GM12875 (cell line): ENCODE results near the gene TMEM196.
A peak's percentile ranks its signal among the peaks of the same experiment; 100 is the strongest.

Experiments used
- H3K4me3 ChIP-seq: one replicate; pipeline ENCODE4 v1.5.1; 2011; ENCODE audit warnings: low read depth, low read length, control low read depth
- TF ChIP-seq, protein P1 (sequence below): IDR thresholded peaks from 2 replicates; pipeline ENCODE4 v1.5.1; 2011; ENCODE audit warnings: low read depth, mild to moderate bottlenecking, control low read depth, inconsistent platforms, low read length, moderate library complexity, borderline replicate concordance; ENCODE audit not compliant: insufficient read depth

Gene TMEM196

DNA sequence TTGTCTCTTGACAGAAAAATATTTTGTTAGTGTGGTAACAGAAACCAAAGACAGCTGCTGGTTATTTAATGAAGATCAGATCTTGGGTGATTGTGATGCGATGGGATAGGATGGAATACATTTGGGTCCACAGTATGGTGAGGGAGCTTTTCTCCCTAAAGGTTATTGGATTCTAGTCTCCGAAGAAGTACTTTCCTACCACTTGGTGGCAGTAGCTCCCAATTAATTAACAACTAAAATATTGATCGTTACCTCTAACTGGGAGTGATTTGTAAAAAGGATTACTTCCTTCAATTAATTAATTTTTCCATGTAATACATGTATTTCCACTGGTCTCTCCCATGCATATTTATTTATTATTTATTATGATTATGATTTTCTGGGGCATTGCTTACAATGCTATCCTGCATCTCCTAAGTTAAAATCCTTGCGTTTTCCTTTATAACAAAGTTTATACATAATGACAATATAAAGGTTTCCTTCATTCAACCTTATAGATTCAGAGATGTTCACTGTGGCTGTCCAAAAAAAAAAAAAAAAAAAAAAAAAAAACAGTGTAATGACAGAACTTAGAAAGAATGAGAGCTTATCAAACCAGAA, 25.6 kb downstream of the TMEM196 start:
- TF ChIP-seq, protein P1, sequence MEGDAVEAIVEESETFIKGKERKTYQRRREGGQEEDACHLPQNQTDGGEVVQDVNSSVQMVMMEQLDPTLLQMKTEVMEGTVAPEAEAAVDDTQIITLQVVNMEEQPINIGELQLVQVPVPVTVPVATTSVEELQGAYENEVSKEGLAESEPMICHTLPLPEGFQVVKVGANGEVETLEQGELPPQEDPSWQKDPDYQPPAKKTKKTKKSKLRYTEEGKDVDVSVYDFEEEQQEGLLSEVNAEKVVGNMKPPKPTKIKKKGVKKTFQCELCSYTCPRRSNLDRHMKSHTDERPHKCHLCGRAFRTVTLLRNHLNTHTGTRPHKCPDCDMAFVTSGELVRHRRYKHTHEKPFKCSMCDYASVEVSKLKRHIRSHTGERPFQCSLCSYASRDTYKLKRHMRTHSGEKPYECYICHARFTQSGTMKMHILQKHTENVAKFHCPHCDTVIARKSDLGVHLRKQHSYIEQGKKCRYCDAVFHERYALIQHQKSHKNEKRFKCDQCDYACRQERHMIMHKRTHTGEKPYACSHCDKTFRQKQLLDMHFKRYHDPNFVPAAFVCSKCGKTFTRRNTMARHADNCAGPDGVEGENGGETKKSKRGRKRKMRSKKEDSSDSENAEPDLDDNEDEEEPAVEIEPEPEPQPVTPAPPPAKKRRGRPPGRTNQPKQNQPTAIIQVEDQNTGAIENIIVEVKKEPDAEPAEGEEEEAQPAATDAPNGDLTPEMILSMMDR: peak; percentile 41; the same call in 1 of the 2 replicates
- H3K4me3 ChIP-seq: no peak overlapping the region

DNA sequence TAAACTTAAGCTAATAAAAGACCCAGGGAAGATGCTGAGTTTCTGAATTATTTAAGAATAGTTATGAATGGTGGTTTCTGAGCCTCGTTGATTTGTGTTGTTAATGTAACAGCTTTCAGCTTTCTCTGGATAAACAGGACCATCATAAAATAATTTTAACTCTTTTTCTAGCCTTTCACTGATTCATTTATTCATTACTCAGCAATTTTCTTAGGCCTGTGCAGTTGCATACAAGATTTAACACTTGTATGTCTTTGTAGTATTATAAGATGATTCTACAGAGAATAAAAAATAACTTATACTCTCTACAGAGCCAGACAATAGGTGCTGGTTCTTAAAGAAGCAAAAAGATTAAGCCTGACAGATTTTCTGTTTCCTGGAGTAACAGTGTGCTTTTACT, 29.3 kb downstream of the TMEM196 start:
- TF ChIP-seq, protein P1: no peak

DNA sequence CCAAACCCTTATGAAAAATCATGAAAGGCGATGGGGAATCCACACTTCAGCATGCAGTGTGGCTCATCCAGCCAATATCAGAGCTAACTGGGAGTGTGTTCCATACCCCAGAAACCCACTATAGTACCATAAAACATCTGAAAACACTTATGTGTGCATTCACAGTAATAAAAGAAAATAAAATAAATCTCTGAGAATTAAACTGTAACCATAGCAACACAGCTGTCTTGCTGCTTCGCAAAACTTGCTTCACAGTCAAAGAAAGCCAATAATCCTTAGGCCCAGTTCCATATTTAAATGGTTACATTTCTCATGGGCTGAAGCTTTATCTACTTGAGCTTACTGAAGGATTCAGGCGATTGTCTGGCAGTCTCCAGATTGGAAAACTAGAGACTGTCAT, 44.7 kb downstream of the TMEM196 start:
- H3K4me3 ChIP-seq: no peak overlapping the region
- TF ChIP-seq, protein P1: no peak

More for the DNA sequence above, 29.3 kb downstream of the TMEM196 start:
- H3K4me3 ChIP-seq: no peak overlapping the region

DNA sequence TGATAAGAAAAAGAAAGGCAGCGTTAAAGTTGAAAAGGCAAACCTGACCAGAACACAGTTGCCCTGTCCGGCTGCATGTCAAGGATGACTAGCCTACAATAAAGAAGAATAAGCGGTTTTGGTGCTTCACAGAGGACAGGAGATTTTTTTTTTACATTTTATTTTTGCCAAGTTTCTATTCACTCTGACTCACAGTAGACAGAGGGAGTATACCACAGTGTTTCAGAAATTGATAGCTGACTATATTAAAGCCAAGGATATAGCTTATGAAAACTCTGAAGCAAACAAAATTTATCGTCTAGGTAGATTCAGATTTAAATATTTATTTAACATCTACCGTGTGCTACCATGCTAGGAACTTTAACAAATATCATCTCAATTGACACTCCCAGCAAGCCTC, 47.6 kb downstream of the TMEM196 start:
- TF ChIP-seq, protein P1: no peak
- no peak overlapping the region for H3K4me3 ChIP-seq

DNA sequence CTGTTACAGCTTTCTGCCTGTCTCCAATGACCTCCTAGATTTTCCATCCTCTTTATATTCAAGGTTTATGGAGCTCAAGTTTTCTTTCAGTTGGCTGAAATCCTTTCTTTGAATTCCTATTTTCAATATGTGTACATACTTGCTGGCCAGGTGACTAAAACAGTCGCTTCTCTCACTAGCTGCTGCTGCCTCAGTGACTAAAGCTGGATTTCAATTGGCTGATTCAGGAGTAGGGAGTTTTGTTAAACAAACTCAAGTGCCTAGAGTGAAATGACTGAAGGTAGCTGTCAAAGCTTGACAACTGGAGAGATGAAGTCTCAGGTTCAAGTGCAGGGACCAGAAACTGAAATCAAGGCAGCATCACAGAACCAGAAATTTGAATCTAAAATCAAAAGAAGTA, 57.9 kb downstream of the TMEM196 start:
- no peak overlapping the region for H3K4me3 ChIP-seq
- TF ChIP-seq, protein P1: no peak

DNA sequence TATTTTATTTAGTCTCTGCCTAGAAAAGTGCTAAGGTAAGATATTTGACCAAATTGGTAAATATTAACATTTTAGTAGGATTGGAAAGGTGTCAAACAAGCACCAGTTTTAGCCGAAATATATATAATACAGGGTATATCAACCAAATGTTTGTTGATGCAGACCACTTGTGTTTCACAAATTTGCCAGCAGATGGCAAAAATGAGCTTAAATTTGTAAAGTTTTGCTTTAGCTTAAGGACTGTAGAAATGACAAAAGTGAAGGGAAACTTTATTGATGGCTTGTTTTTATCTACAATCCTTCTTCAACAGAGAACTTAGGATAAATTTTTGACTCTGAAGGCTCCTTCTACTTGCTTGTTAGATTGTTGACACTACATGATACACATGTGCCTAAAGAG, 59.7 kb downstream of the TMEM196 start:
- no peak overlapping the region for H3K4me3 ChIP-seq
- TF ChIP-seq, protein P1: peak; percentile 31; the same call in 1 of the 2 replicates

DNA sequence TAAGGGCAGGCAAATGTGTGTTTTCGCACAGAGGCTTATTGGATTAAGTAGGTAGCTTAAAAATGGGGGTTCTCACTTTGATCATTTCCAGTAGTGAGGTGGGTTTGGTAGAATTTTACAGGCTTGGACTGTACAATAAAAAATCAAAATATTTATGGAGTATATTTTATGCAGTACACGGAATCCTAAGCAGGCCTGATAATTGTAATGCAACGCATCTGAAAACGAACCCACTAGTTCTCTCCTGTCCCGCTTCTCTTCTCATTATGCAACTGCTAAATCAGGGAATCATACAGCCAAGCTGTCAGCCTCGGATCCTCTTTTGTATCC, 64.2 kb downstream of the TMEM196 start:
- no peak overlapping the region for H3K4me3 ChIP-seq
- TF ChIP-seq, protein P1: no peak
